Skeletal muscle satellite cell (primary cell): ENCODE data around the gene TCL1B.

Experiments used
- H3K27me3 ChIP-seq: 2 replicates; pipeline ENCODE4 v1.7.0; 2013; ENCODE audit warnings: low read length; ENCODE audit not compliant: control insufficient read depth, insufficient read depth
- H3K36me3 ChIP-seq: 2 replicates; pipeline ENCODE4 v1.7.0; 2013; ENCODE audit warnings: mild to moderate bottlenecking, control low read depth, low read length; ENCODE audit not compliant: insufficient read depth
- H3K4me1 ChIP-seq: 2 replicates; pipeline ENCODE4 v1.7.0; 2013; ENCODE audit warnings: low read length; ENCODE audit not compliant: control insufficient read depth, insufficient read depth
- H3K4me2 ChIP-seq: 2 replicates; pipeline ENCODE4 v1.7.0; 2013; ENCODE audit warnings: mild to moderate bottlenecking, low read length
- H3K4me3 ChIP-seq: 2 replicates; pipeline ENCODE4 v1.7.0; 2013; ENCODE audit warnings: low read length
- H3K9ac ChIP-seq: 2 replicates; pipeline ENCODE4 v1.7.0; 2013; ENCODE audit warnings: mild to moderate bottlenecking, low read depth, low read length, moderate library complexity
- H3K9me3 ChIP-seq: replicated peaks from 2 replicates; pipeline ENCODE4 v1.7.0; 2013; ENCODE audit warnings: mild to moderate bottlenecking, control low read depth, low read length

Gene TCL1B

DNA sequence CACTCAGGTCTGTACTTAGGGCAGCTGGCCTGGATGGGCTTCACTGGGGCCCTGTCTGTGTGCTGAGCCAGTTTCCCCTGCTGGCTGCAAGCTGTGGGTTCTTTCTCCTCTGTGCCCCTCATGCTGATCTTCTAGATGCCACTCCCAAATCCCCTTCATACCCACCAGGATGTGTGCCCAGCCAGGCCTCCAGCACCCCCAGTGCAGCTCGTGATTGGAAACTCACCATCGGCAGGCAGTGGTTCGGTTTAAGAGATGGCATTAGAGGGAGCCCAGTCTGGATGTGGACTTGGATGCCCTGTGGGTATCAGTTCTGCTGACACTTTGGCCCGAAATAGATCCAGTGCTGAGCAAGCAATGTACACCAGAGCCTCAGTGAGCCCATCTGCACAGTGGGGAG, 5.9 kb downstream of the TCL1B start:
- Histone ChIP-seq H3K27me3 (no peaks in the 10 kb centered on the region), H3K4me3 (no peak overlapping the region), H3K9ac (no peak overlapping the region), H3K9me3 (no peaks in the 10 kb centered on the region), H3K36me3 (no peaks in the 10 kb centered on the region), H3K4me2 (no peak overlapping the region), H3K4me1 (no peaks in the 10 kb centered on the region)

DNA sequence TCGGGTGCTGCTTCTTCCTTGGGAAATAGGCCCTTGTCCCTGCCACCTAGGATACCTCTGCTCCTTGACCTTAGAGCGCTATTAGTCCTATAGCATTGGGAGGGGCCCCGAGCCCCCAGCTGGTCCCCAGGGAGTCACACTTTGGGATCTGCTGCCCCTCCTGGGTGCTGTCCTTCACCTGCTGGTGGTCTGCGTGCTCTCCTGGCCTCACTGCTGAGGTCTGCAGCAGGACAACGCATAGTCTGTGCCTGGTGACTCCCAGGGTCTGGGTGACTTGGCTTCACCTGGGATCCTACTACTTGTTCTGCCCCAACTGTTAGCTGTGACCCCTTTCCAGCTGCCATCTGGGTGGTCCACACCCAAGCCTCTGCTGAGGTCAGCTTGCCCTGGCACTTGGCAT, 8.8 kb downstream of the TCL1B start:
- no peak overlapping the region for H3K9ac ChIP-seq
- H3K27me3 ChIP-seq, result no peaks in the 10 kb centered on the region
- H3K36me3 ChIP-seq, result no peaks in the 10 kb centered on the region
- no peak overlapping the region for H3K4me3 ChIP-seq
- H3K4me2 ChIP-seq, result no peak overlapping the region
- no peaks in the 10 kb centered on the region for H3K9me3 ChIP-seq
- H3K4me1 ChIP-seq, result no peaks in the 10 kb centered on the region

DNA sequence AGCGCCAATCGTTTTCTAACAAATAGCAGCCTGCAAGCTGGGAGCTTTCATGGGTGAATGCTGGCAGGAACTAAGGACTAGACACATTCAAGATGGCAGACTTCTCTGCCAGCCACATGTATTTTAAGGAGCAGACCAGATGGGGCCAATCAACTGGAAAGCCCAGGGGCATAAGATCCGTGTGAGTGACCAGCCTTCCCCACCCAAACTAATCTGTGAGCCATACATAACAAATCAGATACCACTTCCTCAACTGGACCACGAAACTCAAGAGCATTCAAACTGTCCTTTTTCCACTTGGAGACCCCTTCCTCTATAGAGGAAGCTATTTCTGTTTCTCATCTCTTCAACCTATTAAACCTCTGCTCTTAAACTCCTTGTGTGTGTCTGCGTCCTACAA, 9.7 kb downstream of the TCL1B start:
- no peaks in the 10 kb centered on the region for H3K36me3 ChIP-seq
- no peak overlapping the region for H3K9ac ChIP-seq
- H3K4me3 ChIP-seq, result no peak overlapping the region
- no peaks in the 10 kb centered on the region for H3K4me1 ChIP-seq
- H3K27me3 ChIP-seq, result no peaks in the 10 kb centered on the region
- no peaks in the 10 kb centered on the region for H3K9me3 ChIP-seq
- H3K4me2 ChIP-seq, result no peak overlapping the region

DNA sequence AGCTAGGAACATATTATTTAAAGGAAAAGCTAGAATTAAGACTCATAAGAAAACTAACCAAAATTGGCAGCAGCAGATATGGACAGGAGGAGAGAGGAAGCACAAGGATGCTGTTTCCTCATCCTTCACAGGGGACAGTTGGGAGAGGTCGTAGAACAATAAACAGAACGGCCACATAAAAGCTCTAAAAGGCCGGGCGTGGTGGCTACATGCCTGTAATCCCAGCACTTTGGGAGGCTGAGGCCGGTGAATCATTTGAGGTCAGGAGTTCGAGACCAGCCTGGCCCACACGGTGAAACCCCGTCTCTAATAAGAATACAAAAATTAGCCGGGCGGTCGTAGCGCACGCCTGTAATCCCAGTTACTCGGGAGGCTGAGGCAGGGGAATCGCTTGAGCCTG, 10.5 kb downstream of the TCL1B start:
- no peak overlapping the region for H3K4me3 ChIP-seq
- H3K4me1 ChIP-seq, result no peaks in the 10 kb centered on the region
- no peaks in the 10 kb centered on the region for H3K36me3 ChIP-seq
- H3K4me2 ChIP-seq, result no peak overlapping the region
- H3K27me3 ChIP-seq, result no peaks in the 10 kb centered on the region
- no peaks in the 10 kb centered on the region for H3K9me3 ChIP-seq
- H3K9ac ChIP-seq, result no peak overlapping the region

DNA sequence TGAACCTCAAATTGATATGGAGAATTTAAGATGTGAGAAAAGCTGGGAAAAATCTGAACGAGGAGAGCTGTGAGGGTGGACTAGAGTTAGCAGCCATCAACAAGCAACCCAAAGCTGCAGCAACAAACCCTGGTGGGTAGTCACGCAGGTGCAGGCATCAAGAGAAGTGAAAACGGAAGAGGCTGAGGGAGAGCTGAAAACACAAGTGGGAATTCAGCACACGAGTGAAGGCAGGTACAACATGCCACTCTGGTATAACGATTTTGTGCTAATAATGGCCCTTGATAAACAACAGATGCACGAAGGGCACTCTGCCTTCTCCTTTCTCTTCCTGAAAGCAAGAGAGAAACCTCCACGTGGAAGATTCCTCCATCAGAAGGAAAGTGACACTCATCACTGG, 11.5 kb downstream of the TCL1B start:
- no peaks in the 10 kb centered on the region for H3K9me3 ChIP-seq
- H3K27me3 ChIP-seq, result no peaks in the 10 kb centered on the region
- no peaks in the 10 kb centered on the region for H3K4me1 ChIP-seq
- H3K9ac ChIP-seq, result no peak overlapping the region
- H3K36me3 ChIP-seq, result no peaks in the 10 kb centered on the region
- H3K4me3 ChIP-seq, result no peak overlapping the region
- H3K4me2 ChIP-seq, result no peak overlapping the region

DNA sequence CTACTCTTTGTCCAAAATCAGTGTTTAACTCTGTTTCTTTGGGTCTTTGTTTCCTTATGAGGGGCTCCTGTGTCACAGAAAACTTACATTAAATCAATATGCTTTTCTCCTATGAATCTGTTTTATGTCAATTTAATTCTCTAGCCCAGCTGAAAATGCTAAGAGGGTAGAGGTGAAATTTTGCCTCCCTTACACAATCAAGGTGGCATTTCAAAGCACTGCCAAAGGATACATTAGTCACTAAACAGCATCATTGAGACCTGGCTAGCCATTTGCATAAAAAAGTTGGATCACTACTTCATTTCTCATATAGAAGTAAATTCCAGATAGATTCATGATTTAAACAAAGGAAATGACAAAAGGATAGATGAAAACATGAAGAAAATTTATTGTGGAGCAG, 12.1 kb downstream of the TCL1B start:
- Histone ChIP-seq H3K9ac (no peak overlapping the region), H3K4me2 (no peak overlapping the region), H3K9me3 (no peaks in the 10 kb centered on the region), H3K27me3 (no peaks in the 10 kb centered on the region), H3K36me3 (no peaks in the 10 kb centered on the region), H3K4me3 (no peak overlapping the region), H3K4me1 (no peaks in the 10 kb centered on the region)

DNA sequence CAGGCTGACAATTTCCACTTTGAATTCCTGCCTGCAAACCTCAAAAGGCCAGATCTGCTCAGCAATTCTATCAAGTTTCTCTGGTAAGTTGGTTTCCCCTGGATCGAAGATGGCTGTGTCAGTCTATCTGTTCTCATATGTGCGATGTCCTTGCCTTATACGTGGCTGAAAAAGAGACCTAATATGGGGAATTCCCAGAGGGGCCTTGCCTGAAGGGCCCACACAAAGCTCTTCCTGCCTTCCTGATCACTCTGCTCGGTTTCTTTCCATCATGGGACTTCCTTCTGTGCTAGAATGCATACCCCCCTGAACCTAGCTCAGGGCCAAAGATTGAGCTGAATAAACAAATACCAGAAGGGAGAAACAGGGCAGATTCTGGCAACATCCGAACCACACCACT, 13.2 kb downstream of the TCL1B start:
- H3K27me3 ChIP-seq, result no peaks in the 10 kb centered on the region
- no peak overlapping the region for H3K4me2 ChIP-seq
- no peak overlapping the region for H3K4me3 ChIP-seq
- H3K4me1 ChIP-seq, result no peaks in the 10 kb centered on the region
- no peaks in the 10 kb centered on the region for H3K36me3 ChIP-seq
- no peaks in the 10 kb centered on the region for H3K9me3 ChIP-seq
- H3K9ac ChIP-seq, result no peak overlapping the region

DNA sequence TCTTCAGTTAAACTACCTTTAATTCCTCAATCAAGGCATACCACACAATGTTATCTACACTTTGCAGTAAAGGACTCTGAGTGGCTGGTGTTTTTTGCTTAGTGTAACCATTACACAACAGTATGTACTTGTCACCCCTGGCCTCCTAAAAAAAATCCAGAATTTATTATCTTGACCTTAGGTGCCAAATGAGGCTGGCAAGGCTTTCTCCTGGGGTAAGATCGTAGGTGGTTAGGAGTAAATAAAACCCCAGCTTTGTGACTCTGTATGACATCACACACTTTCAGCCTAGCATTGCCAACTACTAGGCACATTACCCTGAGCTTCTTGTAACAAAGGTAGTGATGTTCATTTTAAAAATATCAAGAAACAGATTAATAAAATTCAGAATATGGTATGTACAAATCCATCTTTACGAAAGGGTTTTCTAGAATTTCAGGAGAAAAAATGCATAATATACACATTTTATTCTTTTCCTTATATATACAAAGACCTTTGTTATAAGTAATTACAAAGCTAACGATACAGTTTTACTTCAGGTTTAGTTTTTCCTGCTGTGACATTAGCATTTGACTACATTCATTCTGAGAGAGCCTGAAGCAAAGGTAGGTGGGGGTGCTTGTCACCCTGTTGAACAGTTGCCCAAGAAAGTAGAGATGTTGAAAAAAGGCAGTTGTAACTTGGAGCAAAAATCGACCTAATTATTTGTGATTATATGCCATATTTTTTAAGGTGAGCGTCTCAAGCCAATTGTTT, 14.2 kb downstream of the TCL1B start:
- H3K4me1 ChIP-seq, result no peaks in the 10 kb centered on the region
- no peak overlapping the region for H3K4me3 ChIP-seq
- no peaks in the 10 kb centered on the region for H3K9me3 ChIP-seq
- H3K4me2 ChIP-seq, result no peak overlapping the region
- no peaks in the 10 kb centered on the region for H3K36me3 ChIP-seq
- H3K9ac ChIP-seq, result no peak overlapping the region
- no peaks in the 10 kb centered on the region for H3K27me3 ChIP-seq

DNA sequence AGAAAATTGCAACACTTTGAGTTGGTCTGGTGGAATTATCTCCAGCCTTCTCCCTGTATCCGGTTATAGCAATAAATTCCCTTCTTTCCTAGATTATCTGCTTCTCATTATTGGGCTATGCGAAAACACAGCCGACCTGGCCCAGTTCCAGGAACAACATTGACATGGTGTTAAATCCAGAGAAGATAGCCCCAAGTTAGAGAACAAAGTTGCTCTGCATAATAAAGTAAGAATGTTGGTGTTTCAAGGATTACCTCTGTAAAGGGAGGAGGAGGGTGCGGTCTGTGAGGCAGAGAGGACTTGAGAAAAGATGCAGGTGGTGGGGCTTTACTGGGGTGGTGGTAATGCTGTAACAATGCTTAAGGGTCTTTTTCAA, 15.6 kb downstream of the TCL1B start:
- Histone ChIP-seq H3K4me3 (no peak overlapping the region), H3K9ac (no peak overlapping the region), H3K9me3 (no peaks in the 10 kb centered on the region), H3K27me3 (no peaks in the 10 kb centered on the region), H3K36me3 (no peaks in the 10 kb centered on the region), H3K4me1 (no peaks in the 10 kb centered on the region), H3K4me2 (no peak overlapping the region)

DNA sequence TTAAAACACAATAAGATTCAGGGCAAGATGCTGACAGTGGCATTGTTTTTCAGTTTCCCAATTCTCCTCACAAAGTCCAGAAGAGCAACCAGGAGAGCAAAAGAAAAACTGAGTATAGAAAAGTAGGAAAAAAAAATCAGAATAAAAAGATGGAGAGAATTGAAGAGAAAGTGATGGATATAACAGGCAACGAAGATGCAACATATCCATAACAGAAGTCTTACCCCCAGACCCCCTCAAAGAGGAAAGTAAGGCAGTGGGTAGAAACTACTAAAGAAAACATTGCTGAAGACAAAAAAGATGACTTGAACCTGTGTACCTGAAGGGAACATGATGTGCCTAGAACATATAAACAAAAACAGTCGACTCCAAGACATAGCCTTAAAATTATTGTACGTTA, 17.1 kb downstream of the TCL1B start:
- no peaks in the 10 kb centered on the region for H3K9me3 ChIP-seq
- no peaks in the 10 kb centered on the region for H3K27me3 ChIP-seq
- H3K36me3 ChIP-seq, result no peaks in the 10 kb centered on the region
- no peak overlapping the region for H3K4me2 ChIP-seq
- H3K4me1 ChIP-seq, result no peaks in the 10 kb centered on the region
- no peak overlapping the region for H3K9ac ChIP-seq
- H3K4me3 ChIP-seq, result no peak overlapping the region

DNA sequence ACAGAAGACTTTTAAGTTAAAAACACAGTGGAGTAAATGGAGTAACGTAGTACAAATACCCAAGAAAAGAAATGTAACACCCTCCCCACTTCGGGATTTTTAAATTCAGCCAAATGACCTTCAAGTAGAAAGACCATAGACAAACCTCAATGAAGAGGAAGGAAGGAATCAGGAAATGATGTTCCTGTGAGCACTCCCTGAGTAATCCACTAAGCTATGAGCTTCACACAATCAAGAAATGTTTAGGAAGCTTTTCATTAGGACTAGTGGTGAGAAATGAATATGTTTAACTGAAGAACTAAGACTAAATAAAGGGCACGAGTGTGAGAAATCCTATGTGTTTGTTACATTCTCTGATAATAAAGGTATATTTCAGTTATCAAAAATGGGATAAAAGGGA, 17.6 kb downstream of the TCL1B start:
- H3K4me1 ChIP-seq, result no peaks in the 10 kb centered on the region

DNA sequence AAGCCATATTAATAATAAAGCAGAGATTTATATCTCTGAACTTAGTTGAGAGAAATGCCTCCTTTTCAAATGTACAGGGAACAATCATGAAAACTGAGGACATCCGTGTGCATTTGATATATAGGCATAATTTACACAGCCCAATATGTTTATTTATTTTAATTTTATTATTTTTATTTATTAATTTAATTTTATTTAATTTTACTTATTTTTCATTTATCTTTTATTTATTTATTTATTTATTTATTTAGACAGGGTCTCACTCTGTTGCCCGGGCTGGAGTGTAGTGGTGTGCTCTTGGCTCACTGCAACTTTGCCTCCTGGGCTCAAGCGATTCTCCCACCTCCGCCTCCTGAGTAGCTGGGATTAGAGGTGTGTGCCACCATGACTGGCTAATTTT, 19.3 kb downstream of the TCL1B start:
- H3K9ac ChIP-seq, result no peak overlapping the region
- no peak overlapping the region for H3K4me3 ChIP-seq
- no peaks in the 10 kb centered on the region for H3K4me1 ChIP-seq

More for the DNA sequence above, 17.6 kb downstream of the TCL1B start:
- Histone ChIP-seq H3K9me3 (no peaks in the 10 kb centered on the region), H3K9ac (no peak overlapping the region), H3K36me3 (no peaks in the 10 kb centered on the region), H3K27me3 (no peaks in the 10 kb centered on the region), H3K4me2 (no peak overlapping the region), H3K4me3 (no peak overlapping the region)

More for the DNA sequence above, 19.3 kb downstream of the TCL1B start:
- Histone ChIP-seq H3K36me3 (no peaks in the 10 kb centered on the region), H3K9me3 (peaks cover 3% of the 10 kb centered on the region), H3K4me2 (no peak overlapping the region), H3K27me3 (no peaks in the 10 kb centered on the region)
